ENCODE results near the gene CFAP46.

The CFAP46 gene

GRCh38 chr10:132865171-132865631 is 77.2 kb downstream of the CFAP46 start:
- intact Hi-C loops (cut with DNase I), result no loop called here

GRCh38 chr10:132862485-132863420 is 79.6 kb downstream of the CFAP46 start:
- intact Hi-C loops (cut with DNase I), result no loop called here
- DNase-seq, result peak in 10 of 42 donors; percentile 5 to 42 (median 12)

More at GRCh38 chr10:132865171-132865631, 77.2 kb downstream of the CFAP46 start:
- peak in 7 of 42 donors; percentile 4 to 34 (median 11) for DNase-seq

- peak in 6 of 42 donors; percentile 4 to 37 (median 14) for DNase-seq
- intact Hi-C loops (cut with DNase I), result no loop called here
Observed at GRCh38 chr10:132861884-132862461, 80.4 kb downstream of the CFAP46 start.

GRCh38 chr10:132861116-132861691 is 81.2 kb downstream of the CFAP46 start:
- intact Hi-C loops (cut with DNase I), result no loop called here
- peak in 28 of 42 donors; percentile 6 to 73 (median 32) for DNase-seq

GRCh38 chr10:132860532-132860931 is 81.8 kb downstream of the CFAP46 start:
- DNase-seq, result peak in 7 of 42 donors; percentile 0 to 27 (median 6)
- intact Hi-C loops (cut with DNase I), result no loop called here

GRCh38 chr10:132859084-132859855 is 83.1 kb downstream of the CFAP46 start:
- intact Hi-C loops (cut with DNase I), result no loop called here
- DNase-seq, result peak in 6 of 42 donors; percentile 1 to 22 (median 12)

- peak in 7 of 42 donors; percentile 2 to 24 (median 9) for DNase-seq
- intact Hi-C loops (cut with DNase I), result no loop called here
Observed at GRCh38 chr10:132858121-132859081, 84.0 kb downstream of the CFAP46 start.

- intact Hi-C loops (cut with DNase I), result no loop called here
- peak in 7 of 42 donors; percentile 2 to 15 (median 9) for DNase-seq
Observed at GRCh38 chr10:132856869-132857524, 85.4 kb downstream of the CFAP46 start.

- peak in 5 of 42 donors; percentile 3 to 9 (median 6) for DNase-seq
Observed at GRCh38 chr10:132855889-132856288, 86.5 kb downstream of the CFAP46 start.

GRCh38 chr10:132851451-132851850 is 90.9 kb downstream of the CFAP46 start:
- DNase-seq, result peak in 5 of 42 donors; percentile 1 to 37 (median 4)
- intact Hi-C loops (cut with DNase I), result no loop called here

More at GRCh38 chr10:132855889-132856288, 86.5 kb downstream of the CFAP46 start:
- intact Hi-C loops (cut with DNase I), result no loop called here

GRCh38 chr10:132850896-132851295 is 91.5 kb downstream of the CFAP46 start:
- intact Hi-C loops (cut with DNase I), result no loop called here
- DNase-seq, result peak in 9 of 42 donors; percentile 4 to 39 (median 8)

- peak in 9 of 42 donors; percentile 1 to 25 (median 10) for DNase-seq
- intact Hi-C loops (cut with DNase I), result no loop called here
Observed at GRCh38 chr10:132850246-132850645, 92.1 kb downstream of the CFAP46 start.

GRCh38 chr10:132849546-132850031 is 92.8 kb downstream of the CFAP46 start:
- DNase-seq, result peak in 7 of 42 donors; percentile 5 to 41 (median 8)
- intact Hi-C loops (cut with DNase I), result loop anchor here (10.0 kb wide), 1 partner anchor 275 kb away; no protein-coding TSS in a partner anchor

GRCh38 chr10:132848951-132849545 is 93.3 kb downstream of the CFAP46 start:
- DNase-seq, result peak in 9 of 42 donors; percentile 3 to 34 (median 12)
- intact Hi-C loops (cut with DNase I), result loop anchor here (10.0 kb wide), 1 partner anchor 276 kb away; no protein-coding TSS in a partner anchor

GRCh38 chr10:132848291-132848701 is 94.1 kb downstream of the CFAP46 start:
- intact Hi-C loops (cut with DNase I), result loop anchor here (10.0 kb wide), 1 partner anchor 277 kb away; no protein-coding TSS in a partner anchor
- DNase-seq, result peak in 8 of 42 donors; percentile 7 to 42 (median 21)

GRCh38 chr10:132847856-132848255 is 94.5 kb downstream of the CFAP46 start:
- peak in 6 of 42 donors; percentile 7 to 36 (median 13) for DNase-seq
- intact Hi-C loops (cut with DNase I), result loop anchor here (10.0 kb wide), 1 partner anchor 277 kb away; no protein-coding TSS in a partner anchor

Data from head of caudate nucleus (tissue), 42 donors.